ENCODE data around the gene SLCO4A1. TPM values are rescaled to one million over a fixed set of nuclear protein-coding genes. Genes with fewer than 3 reads are reported as not detected.

Gene SLCO4A1
- total RNA-seq (10 to 100 TPM in 3 of 10 donors, 1 to 10 TPM in 7; 1.5 to 34.3 (median 4.9) TPM), polyA plus RNA-seq (10 to 100 TPM; 21.7 to 52.7 TPM)
- long read RNA-seq, donor 1, partial matches to known transcripts = 5 of 25 reads
- long read RNA-seq, donor 1, other reads (novel, unspliced or antisense) = 15 of 25 reads
- long read RNA-seq, donor 2, partial matches to known transcripts = 3 of 12 reads
- long read RNA-seq, donor 2, other reads (novel, unspliced or antisense) = 7 of 12 reads
- long read RNA-seq, donor 3, transcript SLCO4A1-202 (11 exons, 2,665 nt) = major isoform, 73 of 234 reads
- long read RNA-seq, donor 3, transcript SLCO4A1-201 (12 exons, 2,776 nt) = minor isoform, 12 of 234 reads
- long read RNA-seq, donor 3, partial matches to known transcripts = 80 of 234 reads
- long read RNA-seq, donor 3, other reads (novel, unspliced or antisense) = 64 of 234 reads

DNA sequence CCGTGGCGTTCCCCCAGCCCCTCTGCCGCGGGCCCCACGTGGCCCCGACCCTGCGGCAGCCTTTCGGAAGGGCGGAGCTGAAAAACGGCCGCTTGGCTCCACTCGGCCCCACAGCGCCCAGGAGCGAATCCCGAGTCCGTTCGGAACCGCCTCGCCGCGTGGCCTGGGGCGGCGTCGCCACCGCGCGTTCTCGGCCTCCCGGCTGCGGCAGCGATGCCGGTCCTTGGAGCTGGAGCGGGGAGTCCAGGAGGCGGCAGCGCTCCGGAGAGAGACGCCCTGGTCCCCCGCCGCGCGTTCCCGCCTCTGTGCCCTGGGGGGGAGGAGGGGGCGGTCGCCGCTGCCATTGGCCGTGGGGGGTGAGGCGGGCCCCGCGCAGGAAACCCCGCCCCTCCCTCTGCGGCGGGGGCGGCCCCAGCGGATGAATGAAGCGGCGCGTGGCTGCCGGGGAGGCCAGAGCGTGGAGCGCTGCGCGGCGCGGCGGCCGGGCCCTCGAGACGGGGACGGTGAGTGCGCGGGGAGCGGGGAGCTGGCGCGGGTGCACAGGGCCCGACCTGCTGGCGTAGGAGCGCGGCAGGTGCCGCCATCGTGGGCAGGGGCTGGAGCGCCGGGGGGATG lies at the start of gene SLCO4A1:
SLCO4A1 (plus strand) TSS at position 453 of the 615 bp plus-strand sequence. CDS start 13,952 bp downstream, outside the sequence.
- H3K9me3 ChIP-seq = no peaks in the 10 kb centered on the region
- H3K27me3 ChIP-seq = peaks cover 0 to 59% (median 20%) of the 10 kb centered on the region in 7 donors
- WGBS, 2 donors = 0 to 1% methylated on average over 54 to 82 of the region's 82 CpGs
- DNase-seq (peak; percentile 70 to 86), ATAC-seq (peak; percentile 86 to 92 (median 88))
- no peaks in the 10 kb centered on the region for H3K36me3 ChIP-seq
- TF ChIP-seq, protein P1, sequence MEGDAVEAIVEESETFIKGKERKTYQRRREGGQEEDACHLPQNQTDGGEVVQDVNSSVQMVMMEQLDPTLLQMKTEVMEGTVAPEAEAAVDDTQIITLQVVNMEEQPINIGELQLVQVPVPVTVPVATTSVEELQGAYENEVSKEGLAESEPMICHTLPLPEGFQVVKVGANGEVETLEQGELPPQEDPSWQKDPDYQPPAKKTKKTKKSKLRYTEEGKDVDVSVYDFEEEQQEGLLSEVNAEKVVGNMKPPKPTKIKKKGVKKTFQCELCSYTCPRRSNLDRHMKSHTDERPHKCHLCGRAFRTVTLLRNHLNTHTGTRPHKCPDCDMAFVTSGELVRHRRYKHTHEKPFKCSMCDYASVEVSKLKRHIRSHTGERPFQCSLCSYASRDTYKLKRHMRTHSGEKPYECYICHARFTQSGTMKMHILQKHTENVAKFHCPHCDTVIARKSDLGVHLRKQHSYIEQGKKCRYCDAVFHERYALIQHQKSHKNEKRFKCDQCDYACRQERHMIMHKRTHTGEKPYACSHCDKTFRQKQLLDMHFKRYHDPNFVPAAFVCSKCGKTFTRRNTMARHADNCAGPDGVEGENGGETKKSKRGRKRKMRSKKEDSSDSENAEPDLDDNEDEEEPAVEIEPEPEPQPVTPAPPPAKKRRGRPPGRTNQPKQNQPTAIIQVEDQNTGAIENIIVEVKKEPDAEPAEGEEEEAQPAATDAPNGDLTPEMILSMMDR (IDR thresholded peaks at IDR 0.05) = peak in 3 of 9 donors; percentile 6 to 35 (median 22)
- intact Hi-C loops (cut with DNase I) = loop anchor here in 1 of 10 donors (10.0 kb wide), 1 partner anchor 503 kb away; no protein-coding TSS in a partner anchor
- peak within 1 kb of the TSS; percentile 64 to 90 (median 75) for H3K27ac ChIP-seq
- H3K4me1 ChIP-seq = peaks cover 12 to 56% (median 43%) of the 10 kb centered on the region in 9 donors
- peak within 1 kb of the TSS; percentile 55 to 72 (median 66) for H3K4me3 ChIP-seq

DNA sequence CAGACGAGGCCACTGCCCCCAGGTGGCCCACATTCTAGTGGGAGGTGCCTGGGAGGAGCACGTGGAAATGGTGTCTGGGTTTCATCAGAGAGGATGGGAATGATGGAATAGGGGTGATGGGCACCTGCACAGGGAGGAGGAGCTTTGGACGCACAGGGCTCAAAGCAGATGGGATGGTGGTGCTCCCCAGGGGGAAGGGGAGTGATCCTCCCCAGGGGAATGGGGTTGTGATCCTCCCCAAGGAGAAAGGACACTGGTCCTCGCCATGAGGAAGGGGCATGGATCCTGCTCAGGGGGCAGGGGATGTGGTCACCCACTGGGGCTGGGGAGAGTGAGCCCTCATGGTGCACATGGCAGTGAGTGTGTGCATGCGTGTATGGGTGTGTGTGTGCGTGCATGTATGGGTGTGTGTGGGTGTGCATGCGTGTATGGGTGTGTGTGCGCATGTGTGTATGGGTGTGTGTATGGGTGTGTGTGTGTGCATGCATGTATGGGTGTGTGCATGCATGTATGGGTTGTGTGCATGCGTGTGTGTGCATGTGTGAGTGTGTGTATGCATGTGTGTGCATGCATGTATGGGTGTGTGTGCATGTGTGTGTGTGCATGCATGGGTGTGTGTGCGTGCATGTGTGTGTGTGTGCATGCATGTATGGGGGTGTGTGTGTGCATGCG lies 49.7 kb upstream of the SLCO4A1 start:
- TF ChIP-seq, protein P1 (IDR thresholded peaks at IDR 0.05) = no peak
- H3K27ac ChIP-seq = no peak overlapping the region
- H3K9me3 ChIP-seq = no peaks in the 10 kb centered on the region
- no peak for DNase-seq
- no peak overlapping the region for H3K4me3 ChIP-seq
- H3K36me3 ChIP-seq = no peaks in the 10 kb centered on the region
- H3K27me3 ChIP-seq = peaks cover 4 to 65% (median 35%) of the 10 kb centered on the region in 7 donors
- H3K4me1 ChIP-seq = peaks cover 0 to 23% (median 4%) of the 10 kb centered on the region in 9 donors
- no peak for ATAC-seq
- intact Hi-C loops (cut with DNase I) = no loop called here
- WGBS, 2 donors = 68 to 77% methylated on average over 11 of the region's 11 CpGs

GRCh38 chr20:62593616-62594015 lies 48.7 kb upstream of the SLCO4A1 start:
- ATAC-seq = no peak
- intact Hi-C loops (cut with DNase I) = no loop called here
- Histone ChIP-seq H3K4me3 (no peak overlapping the region), H3K27ac (no peak overlapping the region), H3K36me3 (no peaks in the 10 kb centered on the region), H3K27me3 (peaks cover 4 to 59% (median 28%) of the 10 kb centered on the region in 7 donors), H3K9me3 (no peaks in the 10 kb centered on the region), H3K4me1 (peaks cover 0 to 23% (median 4%) of the 10 kb centered on the region in 9 donors)
- no peak for DNase-seq
- TF ChIP-seq, protein P1 (IDR thresholded peaks at IDR 0.05) = no peak
- 68 to 73% methylated on average over 3 of the region's 3 CpGs for WGBS, 2 donors

DNA sequence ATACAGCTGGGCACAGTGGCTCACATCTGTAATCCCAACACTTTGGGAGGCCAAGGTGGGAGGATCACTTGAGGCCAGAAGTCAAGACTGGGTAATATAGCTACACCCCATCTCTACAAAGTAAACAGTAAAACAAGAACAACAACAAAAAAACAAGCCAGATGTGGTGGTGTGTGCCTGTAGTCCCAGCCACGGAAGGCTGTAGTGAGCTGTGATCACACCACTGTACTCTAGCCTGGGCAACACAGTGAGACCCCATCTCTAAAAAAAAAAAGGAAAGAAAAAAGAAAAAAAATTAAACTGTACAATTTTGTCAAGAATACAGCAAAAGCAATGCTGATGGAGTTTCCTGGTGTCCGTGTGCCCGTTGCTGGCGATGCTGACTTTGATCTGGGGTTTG lies 47.2 kb upstream of the SLCO4A1 start:
- Histone ChIP-seq H3K4me1 (peaks cover 0 to 20% (median 4%) of the 10 kb centered on the region in 9 donors), H3K4me3 (no peak overlapping the region), H3K27ac (no peak overlapping the region), H3K27me3 (peaks cover 4 to 46% (median 22%) of the 10 kb centered on the region in 7 donors), H3K9me3 (no peaks in the 10 kb centered on the region), H3K36me3 (no peaks in the 10 kb centered on the region)
- ATAC-seq = no peak
- TF ChIP-seq, protein P1 (IDR thresholded peaks at IDR 0.05) = no peak
- WGBS, 2 donors = 68 to 70% methylated on average over 4 of the region's 4 CpGs
- DNase-seq = no peak
- intact Hi-C loops (cut with DNase I) = no loop called here
